ENCODE measurements around the gene OSBPL10. TPM values are rescaled to one million over a fixed set of nuclear protein-coding genes. Genes with fewer than 3 reads are reported as not detected.

OSBPL10 gene
- total RNA-seq, 1 donor = 7.6 TPM

DNA sequence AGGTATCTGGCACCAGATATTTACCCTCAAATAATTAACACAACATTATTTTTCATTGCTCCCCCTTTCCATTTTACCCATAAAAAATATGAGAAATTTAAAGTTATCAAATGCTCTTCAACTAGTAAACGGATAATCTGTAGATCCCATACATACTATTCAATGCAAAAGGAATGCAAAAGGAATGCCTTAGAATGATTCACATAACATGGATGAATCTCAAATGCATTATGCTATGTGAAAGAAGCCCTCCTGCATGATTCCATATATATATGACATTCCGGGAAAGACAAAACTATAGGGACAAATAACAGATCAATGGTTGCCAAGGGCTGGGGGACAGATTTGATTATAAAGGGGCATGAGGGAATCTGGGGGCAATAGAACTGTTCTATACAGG is 252.7 kb downstream of the OSBPL10 start:
- no peaks in the 10 kb centered on the region for H3K4me1 ChIP-seq (ENCODE audit: insufficient read depth, low read length)
- no peaks in the 10 kb centered on the region for H3K9me3 ChIP-seq (ENCODE audit: low read depth, low read length)
- H3K27me3 ChIP-seq (ENCODE audit: insufficient read depth, low read length) = no peaks in the 10 kb centered on the region
- no peak overlapping the region for H3K4me3 ChIP-seq (ENCODE audit: low read length)

DNA sequence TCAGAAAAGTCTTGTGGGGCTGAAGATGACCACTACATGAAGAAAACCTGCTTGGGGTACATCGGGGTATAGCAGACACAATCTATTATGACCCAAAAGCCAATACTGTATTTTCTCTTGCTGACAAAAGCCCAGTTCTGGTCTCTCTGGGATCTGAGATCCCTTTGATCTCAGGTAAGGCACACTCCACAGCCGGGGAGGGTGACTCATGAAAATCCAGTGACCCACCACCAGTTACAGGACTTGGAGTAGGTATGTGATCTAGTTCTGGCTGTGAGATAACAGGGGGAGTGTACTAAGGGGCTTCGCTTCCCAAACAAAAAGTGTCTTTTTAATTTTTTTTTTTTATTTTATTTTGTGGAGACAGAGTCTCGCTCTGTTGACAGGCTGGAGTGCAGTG is 255.1 kb downstream of the OSBPL10 start:
- no peaks in the 10 kb centered on the region for H3K4me1 ChIP-seq (ENCODE audit: insufficient read depth, low read length)
- H3K4me3 ChIP-seq (ENCODE audit: low read length) = no peak overlapping the region
- H3K9me3 ChIP-seq (ENCODE audit: low read depth, low read length) = no peaks in the 10 kb centered on the region
- no peaks in the 10 kb centered on the region for H3K27me3 ChIP-seq (ENCODE audit: insufficient read depth, low read length)

DNA sequence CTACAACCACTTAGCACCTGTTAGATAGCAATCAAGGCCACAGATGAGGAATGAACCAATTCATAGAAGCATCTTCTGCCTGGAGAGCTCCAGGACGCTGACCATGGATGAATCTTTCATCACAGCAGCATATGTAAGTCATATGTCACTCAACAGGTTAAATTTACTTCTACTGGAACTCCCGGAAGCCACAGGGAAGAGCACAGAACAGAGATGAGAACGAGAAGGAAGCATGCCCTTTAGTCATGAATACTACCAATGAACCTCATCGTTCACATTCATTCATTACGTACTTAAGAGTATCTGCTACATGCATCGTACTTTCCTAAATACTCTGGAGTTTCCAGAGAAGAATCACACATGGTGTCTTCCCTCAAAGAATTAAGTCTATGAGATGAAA is 255.5 kb downstream of the OSBPL10 start:
- Histone ChIP-seq H3K9me3 (ENCODE audit: low read depth, low read length) (no peaks in the 10 kb centered on the region), H3K4me1 (ENCODE audit: insufficient read depth, low read length) (no peaks in the 10 kb centered on the region), H3K4me3 (ENCODE audit: low read length) (no peak overlapping the region), H3K27me3 (ENCODE audit: insufficient read depth, low read length) (no peaks in the 10 kb centered on the region)

DNA sequence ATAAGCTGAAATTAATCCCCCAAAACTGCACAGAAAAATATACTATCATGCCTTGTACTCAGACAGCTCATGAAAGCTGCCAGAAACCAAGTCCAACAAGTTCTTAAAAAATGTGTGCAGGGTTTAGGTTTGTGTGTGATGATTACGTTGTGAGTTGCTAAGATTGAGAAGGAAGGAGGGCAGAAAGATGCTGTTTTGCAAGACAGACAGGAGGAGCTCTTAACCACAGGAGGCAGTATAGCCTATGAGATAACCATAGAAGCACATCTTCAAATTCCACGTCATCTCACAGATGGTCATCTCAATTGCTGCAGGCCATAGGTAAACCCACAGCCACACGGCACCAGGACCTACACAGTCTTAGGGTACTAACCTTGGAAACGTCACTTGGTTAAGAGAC is 256.4 kb downstream of the OSBPL10 start:
- no peaks in the 10 kb centered on the region for H3K9me3 ChIP-seq (ENCODE audit: low read depth, low read length)
- H3K4me3 ChIP-seq (ENCODE audit: low read length) = no peak overlapping the region
- H3K27me3 ChIP-seq (ENCODE audit: insufficient read depth, low read length) = no peaks in the 10 kb centered on the region
- H3K4me1 ChIP-seq (ENCODE audit: insufficient read depth, low read length) = no peaks in the 10 kb centered on the region

DNA sequence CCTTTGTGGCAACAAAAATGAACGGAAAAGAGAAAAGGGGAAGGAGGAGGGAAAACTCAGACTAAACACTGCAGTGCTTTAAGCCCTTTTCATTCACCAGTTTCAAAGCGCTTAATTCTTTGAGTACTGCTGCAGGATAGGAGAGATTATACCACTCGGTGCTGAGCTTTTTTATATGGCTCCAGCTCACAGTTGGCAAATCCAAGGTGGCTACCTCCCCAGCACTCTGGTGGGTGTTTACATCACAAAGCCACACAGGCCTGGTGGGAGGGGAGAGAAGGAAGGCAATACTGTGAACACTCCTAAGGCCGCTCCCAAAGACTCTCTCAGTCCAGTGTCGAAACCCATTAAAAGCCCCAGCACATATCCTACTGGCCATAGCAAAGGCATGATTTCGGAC is 256.9 kb downstream of the OSBPL10 start:
- no peak overlapping the region for H3K4me3 ChIP-seq (ENCODE audit: low read length)
- H3K4me1 ChIP-seq (ENCODE audit: insufficient read depth, low read length) = no peaks in the 10 kb centered on the region
- H3K27me3 ChIP-seq (ENCODE audit: insufficient read depth, low read length) = no peaks in the 10 kb centered on the region
- no peaks in the 10 kb centered on the region for H3K9me3 ChIP-seq (ENCODE audit: low read depth, low read length)

GRCh38 chr3:31723701-31724100 is 257.4 kb downstream of the OSBPL10 start:
- H3K9me3 ChIP-seq (ENCODE audit: low read depth, low read length) = no peaks in the 10 kb centered on the region
- H3K4me1 ChIP-seq (ENCODE audit: insufficient read depth, low read length) = no peaks in the 10 kb centered on the region
- H3K4me3 ChIP-seq (ENCODE audit: low read length) = no peak overlapping the region
- no peaks in the 10 kb centered on the region for H3K27me3 ChIP-seq (ENCODE audit: insufficient read depth, low read length)

DNA sequence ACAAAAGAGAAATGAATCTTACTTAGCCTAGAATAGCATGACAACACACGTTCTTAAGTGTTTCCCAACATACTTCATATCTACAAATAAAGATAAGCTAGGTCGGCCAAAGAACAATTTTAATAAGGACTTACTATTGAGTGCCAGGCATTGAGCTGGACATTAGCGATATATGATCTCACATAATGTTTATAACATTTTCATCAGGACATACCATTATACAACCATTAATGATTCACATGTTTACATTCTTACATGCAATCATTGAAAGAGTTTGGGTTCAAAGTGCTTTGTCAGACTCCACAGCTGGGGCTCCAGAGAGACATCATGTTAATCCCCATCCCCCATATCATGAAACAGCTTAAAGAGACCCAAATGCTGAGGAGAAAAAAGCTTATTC is 259.4 kb downstream of the OSBPL10 start:
- Histone ChIP-seq H3K4me3 (ENCODE audit: low read length) (no peak overlapping the region), H3K9me3 (ENCODE audit: low read depth, low read length) (no peaks in the 10 kb centered on the region), H3K27me3 (ENCODE audit: insufficient read depth, low read length) (no peaks in the 10 kb centered on the region), H3K4me1 (ENCODE audit: insufficient read depth, low read length) (no peaks in the 10 kb centered on the region)

DNA sequence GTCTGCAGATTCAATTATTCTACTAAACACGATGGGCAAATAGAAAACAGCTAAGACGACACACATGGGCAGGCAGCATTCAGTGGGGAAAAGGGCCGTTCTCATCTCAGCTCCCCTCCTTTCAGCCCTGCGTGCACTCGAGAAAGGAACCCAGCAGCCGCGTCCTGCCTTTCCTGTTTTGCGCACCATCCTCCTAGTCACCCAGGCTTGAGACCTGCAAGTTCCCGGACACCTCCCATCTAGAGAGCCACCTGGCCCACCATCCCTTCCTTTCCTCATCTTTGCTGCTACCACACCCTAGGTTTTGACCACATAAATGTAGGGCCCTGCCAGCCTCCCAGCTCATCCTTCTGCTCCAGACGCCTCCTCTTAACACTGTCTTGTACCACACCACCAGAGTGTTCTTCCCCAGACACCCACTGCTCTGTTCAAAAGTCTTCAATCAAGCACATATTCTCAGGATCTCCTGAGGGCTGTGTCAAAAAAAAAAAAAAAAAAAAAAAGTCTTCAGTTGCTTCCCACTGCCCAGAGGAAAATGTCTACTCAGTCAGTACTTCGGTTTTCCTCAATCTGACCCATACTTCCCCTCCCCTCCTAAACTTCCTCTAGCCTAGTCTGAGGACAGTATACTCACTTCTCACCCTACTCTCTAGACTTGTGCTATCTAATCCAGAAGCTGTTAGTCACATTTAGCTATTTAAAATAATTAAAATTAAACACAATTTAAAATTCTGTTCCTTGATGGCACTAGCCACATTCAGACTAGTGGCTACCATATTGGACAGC is 266.4 kb downstream of the OSBPL10 start:
- Histone ChIP-seq H3K4me3 (ENCODE audit: low read length) (no peak overlapping the region), H3K27me3 (ENCODE audit: insufficient read depth, low read length) (no peaks in the 10 kb centered on the region), H3K9me3 (ENCODE audit: low read depth, low read length) (no peaks in the 10 kb centered on the region), H3K4me1 (ENCODE audit: insufficient read depth, low read length) (peaks cover 15% of the 10 kb centered on the region)

GRCh38 chr3:31713816-31714215 is 267.2 kb downstream of the OSBPL10 start:
- peaks cover 15% of the 10 kb centered on the region for H3K4me1 ChIP-seq (ENCODE audit: insufficient read depth, low read length)
- no peak overlapping the region for H3K4me3 ChIP-seq (ENCODE audit: low read length)
- no peaks in the 10 kb centered on the region for H3K27me3 ChIP-seq (ENCODE audit: insufficient read depth, low read length)
- no peaks in the 10 kb centered on the region for H3K9me3 ChIP-seq (ENCODE audit: low read depth, low read length)

DNA sequence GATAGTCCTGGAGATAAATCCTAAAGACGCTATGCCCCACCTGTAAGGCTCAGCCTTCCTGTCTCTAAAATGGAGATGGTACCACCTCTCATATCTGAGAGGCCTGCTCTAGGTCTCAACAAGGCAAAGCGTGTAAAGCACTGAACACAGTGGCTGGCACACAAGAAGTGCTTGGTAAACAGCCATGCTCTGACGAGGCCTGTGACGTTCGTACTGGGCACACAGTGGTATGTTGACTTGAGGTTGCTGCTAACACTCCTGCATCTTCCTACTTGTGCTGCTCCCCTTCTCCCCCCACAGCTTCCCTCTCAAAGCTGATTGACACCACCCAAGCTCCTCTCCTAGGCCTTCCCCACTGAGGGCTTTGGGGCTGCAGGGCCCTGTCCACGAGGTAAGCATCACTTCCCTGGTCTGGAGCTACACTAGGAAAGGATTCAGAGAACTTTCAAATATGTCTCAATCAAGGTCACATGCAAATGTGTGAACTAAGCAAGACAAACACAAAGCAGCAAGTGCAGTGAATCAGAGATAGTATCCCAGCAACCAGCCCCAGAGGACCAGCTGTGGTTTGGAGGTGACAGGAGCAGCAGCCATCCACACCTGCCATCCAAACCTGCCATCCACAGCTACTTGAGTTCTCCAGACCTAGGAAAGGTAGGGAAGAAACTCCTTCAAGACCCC is 270.8 kb downstream of the OSBPL10 start:
- H3K27me3 ChIP-seq (ENCODE audit: insufficient read depth, low read length) = no peaks in the 10 kb centered on the region
- no peaks in the 10 kb centered on the region for H3K9me3 ChIP-seq (ENCODE audit: low read depth, low read length)
- H3K4me3 ChIP-seq (ENCODE audit: low read length) = no peak overlapping the region
- peaks cover 15% of the 10 kb centered on the region for H3K4me1 ChIP-seq (ENCODE audit: insufficient read depth, low read length)

- no peaks in the 10 kb centered on the region for H3K27me3 ChIP-seq (ENCODE audit: insufficient read depth, low read length)
- H3K4me1 ChIP-seq (ENCODE audit: insufficient read depth, low read length) = peaks cover 15% of the 10 kb centered on the region
- H3K9me3 ChIP-seq (ENCODE audit: low read depth, low read length) = no peaks in the 10 kb centered on the region
- no peak overlapping the region for H3K4me3 ChIP-seq (ENCODE audit: low read length)
Observed at GRCh38 chr3:31709526-31709925, 271.5 kb downstream of the OSBPL10 start.

GRCh38 chr3:31709005-31709404 is 272.1 kb downstream of the OSBPL10 start:
- Histone ChIP-seq H3K4me1 (ENCODE audit: insufficient read depth, low read length) (peaks cover 10% of the 10 kb centered on the region), H3K27me3 (ENCODE audit: insufficient read depth, low read length) (no peaks in the 10 kb centered on the region), H3K4me3 (ENCODE audit: low read length) (no peak overlapping the region), H3K9me3 (ENCODE audit: low read depth, low read length) (no peaks in the 10 kb centered on the region)

GRCh38 chr3:31707286-31707685 is 273.8 kb downstream of the OSBPL10 start:
- Histone ChIP-seq H3K27me3 (ENCODE audit: insufficient read depth, low read length) (no peaks in the 10 kb centered on the region), H3K9me3 (ENCODE audit: low read depth, low read length) (no peaks in the 10 kb centered on the region), H3K4me3 (ENCODE audit: low read length) (no peak overlapping the region), H3K4me1 (ENCODE audit: insufficient read depth, low read length) (peaks cover 3% of the 10 kb centered on the region)

GRCh38 chr3:31705736-31706135 is 275.3 kb downstream of the OSBPL10 start:
- H3K9me3 ChIP-seq (ENCODE audit: low read depth, low read length) = no peaks in the 10 kb centered on the region
- no peaks in the 10 kb centered on the region for H3K27me3 ChIP-seq (ENCODE audit: insufficient read depth, low read length)
- no peak overlapping the region for H3K4me3 ChIP-seq (ENCODE audit: low read length)
- H3K4me1 ChIP-seq (ENCODE audit: insufficient read depth, low read length) = peaks cover 3% of the 10 kb centered on the region

GRCh38 chr3:31704591-31705179 is 276.4 kb downstream of the OSBPL10 start:
- Histone ChIP-seq H3K4me1 (ENCODE audit: insufficient read depth, low read length) (peaks cover 3% of the 10 kb centered on the region), H3K9me3 (ENCODE audit: low read depth, low read length) (no peaks in the 10 kb centered on the region), H3K27me3 (ENCODE audit: insufficient read depth, low read length) (no peaks in the 10 kb centered on the region), H3K4me3 (ENCODE audit: low read length) (no peak overlapping the region)
